ENCODE measurements around the gene RAC2. TPM values are rescaled to one million over a fixed set of nuclear protein-coding genes. Genes with fewer than 3 reads are reported as not detected.
A peak's percentile ranks its signal among the peaks of the same experiment; 100 is the strongest.

RAC2 gene
- total and polyA plus RNA-seq, 9 of the 15 experiments (the other 6 are each of a cell fraction or from before 2014, with no cell fraction given) = 22.7 to 103 (median 43.3) TPM

GRCh38 chr22:37281646-37282384 lies 37.7 kb upstream of the RAC2 start:
- FAIRE-seq = no peak
- no peak overlapping the region for H3K4me3 ChIP-seq
- H3K27me3 ChIP-seq (ENCODE audit: control insufficient read depth in 2 of 2, insufficient read depth in 2 of 2, low read length in 2 of 2) = peaks cover 0 to 11% of the 10 kb centered on the region in 2 experiments; a peak in 3 of 5 replicates
- in situ Hi-C loops (cut with MboI) = no loop called here
- no peak for ATAC-seq
- H2AFZ ChIP-seq (ENCODE audit: low read depth, low read length) = no peak overlapping the region
- DNase-seq (ENCODE audit: extremely low read depth in 1 of 4, low spot score in 3 of 4) = no peak
- CTCF ChIA-PET (ENCODE audit: low intra/inter-chr PET ratio) = interaction anchor here (0.6 kb wide), 1 partner anchor 51 kb away, joined by 3 read pairs; no protein-coding TSS in a partner anchor
- H3K9me3 ChIP-seq (replicated peaks; ENCODE audit: control insufficient read depth, insufficient read depth, low read depth, low read length) = no peaks in the 10 kb centered on the region
- no TSS peak for BruUV-seq (replicated peaks)
- no peak overlapping the region; the same call in 1 of the 2 replicates for H3K4me2 ChIP-seq (ENCODE audit: insufficient read depth, low read length)
- H3K36me3 ChIP-seq (ENCODE audit: control insufficient read depth, insufficient read depth, low read length) = no peaks in the 10 kb centered on the region
- no peak overlapping the region for H3K9ac ChIP-seq (ENCODE audit: insufficient read depth in 1 of 2, low read depth in 2 of 2, low read length in 2 of 2)
- H3K4me1 ChIP-seq (replicated peaks in 1 of 2; ENCODE audit: control insufficient read depth in 2 of 2, insufficient read depth in 2 of 2, low read length in 2 of 2) = peaks cover 2 to 10% of the 10 kb centered on the region in 2 experiments; a peak in 2 of 5 replicates
- H3K79me2 ChIP-seq (ENCODE audit: control insufficient read depth, insufficient read depth, low read length) = no peaks in the 10 kb centered on the region
- H3K9me1 ChIP-seq (ENCODE audit: control insufficient read depth, insufficient read depth, low read length) = no peaks in the 10 kb centered on the region
- intact Hi-C loops (cut with micrococcal nuclease) = no loop called here
- H3K27ac ChIP-seq (ENCODE audit: extremely low read depth, low read depth, low read length) = no peak overlapping the region
- POLR2A ChIA-PET = interaction anchor here (0.6 to 1.2 kb wide), 2 partner anchors 10 to 28 kb away, joined by 3 read pairs; no protein-coding TSS in a partner anchor
- no peaks in the 10 kb centered on the region for H4K20me1 ChIP-seq (replicated peaks; ENCODE audit: control insufficient read depth, insufficient read depth, low read length)
- 31% methylated on average over 11 of the region's 12 CpGs for WGBS (ENCODE audit: insufficient coverage, low coverage, missing lambda C conversion rate)
- TF ChIP-seq PHF21A (IDR thresholded peaks at IDR 0.05; ENCODE audit: borderline replicate concordance, low read depth) = no peak
- 0 out of 4 replicates have a peak, but pooled peaks of 1 of the 2 experiments have one; percentile 24 for TF ChIP-seq KDM1A (IDR thresholded peaks at IDR 0.05)
- no peak for TF ChIP-seq SMARCB1 (IDR thresholded peaks at IDR 0.05; ENCODE audit: insufficient read length, low read depth)
- TF ChIP-seq SAFB (IDR thresholded peaks at IDR 0.05; ENCODE audit: borderline replicate concordance, low read depth, low read length) = no peak
- no peak for TF ChIP-seq ILF3 (IDR thresholded peaks at IDR 0.05; ENCODE audit: borderline replicate concordance)
- TF ChIP-seq NFE2 (IDR thresholded peaks at IDR 0.05; ENCODE audit: low read depth) = peak; percentile 19; the same call in 1 of the 2 replicates
- peak; percentile 31; the same call in 1 of the 2 replicates for TF ChIP-seq ZNF316 (IDR thresholded peaks at IDR 0.05)
- TF ChIP-seq ZBTB7A (IDR thresholded peaks at IDR 0.05; ENCODE audit: borderline replicate concordance, control insufficient read depth, low read depth, low read length) = no peak
- no peak for TF ChIP-seq FOXJ3 (CRISPR knock-in tag; IDR thresholded peaks at IDR 0.05)
- TF ChIP-seq POLR2AphosphoS2 (IDR thresholded peaks at IDR 0.05; ENCODE audit: low read length) = no peak
- TF ChIP-seq NFE2L1 (tag; IDR thresholded peaks at IDR 0.05; ENCODE audit: borderline replicate concordance, low read depth) = no peak
- TF ChIP-seq CREB1 (IDR thresholded peaks at IDR 0.05) = no peak
- no peak for TF ChIP-seq CREB1 (CRISPR knock-in tag; IDR thresholded peaks at IDR 0.05)
- TF ChIP-seq RFX7 (CRISPR knock-in tag; IDR thresholded peaks at IDR 0.05) = no peak
- no peak for TF ChIP-seq CTCF (IDR thresholded peaks at IDR 0.05 in 2 of 3, conservative IDR thresholded peaks at IDR 0.05 in 1 of 3; ENCODE audit: insufficient read depth in 2 of 3, low read depth in 1 of 3, low read length in 3 of 3)
- no peak for TF ChIP-seq ZNF12 (CRISPR knock-in tag; IDR thresholded peaks at IDR 0.05)
- TF ChIP-seq BCOR (IDR thresholded peaks at IDR 0.05) = 0 out of 2 replicates have a peak, but pooled peaks have one; percentile 8
- no peak for TF ChIP-seq SFPQ (IDR thresholded peaks at IDR 0.05; ENCODE audit: low read depth, low read length)
- no peak for TF ChIP-seq CEBPG (CRISPR knock-in tag; IDR thresholded peaks at IDR 0.05)
- TF ChIP-seq CEBPG (tag; conservative IDR thresholded peaks at IDR 0.05 in 1 of 2, IDR thresholded peaks at IDR 0.05 in 1 of 2) = no peak

Data from K562 (cell line).